Activated CD8-positive, alpha-beta memory T cell treated with anti-CD3 and anti-CD28 coated beads for 24 hours (primary cell): ENCODE results near the gene AP5M1.
"Not testable (repeated sequence)": the region's sequence is repeated elsewhere in the genome, so short reads cannot be mapped to it uniquely, and the experiment has no call there.

Experiments used
- DNase-seq: peaks from one replicate; pipeline ENCODE4 v3.0.0-alpha.2; 2020

Gene AP5M1

DNA sequence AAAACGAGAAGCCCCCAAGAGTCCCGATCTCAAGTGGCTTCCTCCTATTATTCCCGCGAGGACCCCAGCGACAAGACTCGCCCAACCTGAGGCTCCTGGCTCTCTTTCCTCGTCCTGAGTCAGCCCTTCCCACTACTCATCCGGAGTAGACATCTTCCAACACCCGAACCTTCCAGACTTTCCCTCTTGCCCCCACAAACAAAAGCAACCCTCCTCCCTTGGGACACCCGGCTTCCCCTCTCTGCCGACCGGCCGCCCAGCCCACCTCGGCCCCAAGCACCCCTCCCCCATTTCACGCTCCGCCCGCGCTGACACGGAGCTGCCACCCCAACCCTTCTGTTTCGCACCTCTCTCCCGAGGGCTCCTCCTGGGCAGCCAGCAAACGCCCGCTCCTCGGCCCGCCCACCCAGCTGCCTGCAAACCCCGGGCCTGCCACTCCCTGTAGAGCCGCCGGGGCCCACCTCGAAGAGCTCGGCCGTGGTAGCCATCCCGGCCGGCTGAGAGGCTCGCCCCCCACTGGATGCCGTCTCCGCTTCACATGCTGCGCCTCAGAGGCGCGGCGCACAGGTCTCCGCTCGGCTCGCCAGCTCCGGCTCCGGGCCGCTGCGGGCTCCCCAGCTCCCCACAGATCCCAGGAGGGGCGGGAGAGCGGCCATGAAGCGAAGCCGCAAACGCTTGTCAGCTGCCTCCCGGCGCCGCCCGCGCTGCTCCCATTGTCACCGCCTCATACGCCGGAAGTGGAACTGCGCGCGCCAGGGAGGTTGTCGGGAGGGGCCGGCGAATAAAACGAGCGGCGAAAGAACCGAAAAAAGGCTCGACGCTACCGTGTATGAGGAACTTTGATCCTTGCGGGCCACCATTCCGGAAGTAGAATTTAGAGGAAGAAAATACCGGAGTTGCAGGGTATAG lies at the start of gene AP5M1, which contains the start of gene EXOC5:
TSS of gene AP5M1 (plus strand) at position 811 of the 909 bp plus-strand sequence. CDS start 344 bp downstream, outside the sequence.
TSS of gene EXOC5 (minus strand) at position 745 of the 909 bp plus-strand sequence. CDS start at position 488, 257 bp downstream.
- peak; percentile 93 for DNase-seq

DNA sequence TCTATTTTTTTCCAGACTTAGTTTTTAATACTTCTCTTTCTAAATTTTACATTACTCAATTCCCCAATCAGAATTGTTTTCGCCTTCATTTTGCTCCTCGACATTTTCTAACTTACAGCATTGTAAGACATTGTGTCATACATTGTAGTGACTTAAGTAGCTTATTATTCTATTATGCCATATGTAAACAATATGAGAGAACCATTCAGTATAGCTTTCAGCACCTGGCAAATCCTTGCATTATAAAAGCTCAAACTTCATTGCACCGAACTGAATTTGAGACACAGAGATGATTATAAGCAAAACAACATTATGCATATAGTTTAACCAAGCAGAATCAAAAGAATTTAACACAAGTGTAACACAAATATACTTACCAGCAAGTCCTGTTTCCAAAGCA lies 46.8 kb upstream of the AP5M1 start:
- no peak for DNase-seq

- DNase-seq: no peak
Observed at GRCh38 chr14:57227083-57227482, 41.7 kb upstream of the AP5M1 start.

GRCh38 chr14:57228320-57228719 lies 40.5 kb upstream of the AP5M1 start:
- not testable (repeated sequence) for DNase-seq

- no peak for DNase-seq
Observed at GRCh38 chr14:57232006-57232405, 36.8 kb upstream of the AP5M1 start.

- DNase-seq: not testable (repeated sequence)
Observed at GRCh38 chr14:57240115-57240514, 28.7 kb upstream of the AP5M1 start.

DNA sequence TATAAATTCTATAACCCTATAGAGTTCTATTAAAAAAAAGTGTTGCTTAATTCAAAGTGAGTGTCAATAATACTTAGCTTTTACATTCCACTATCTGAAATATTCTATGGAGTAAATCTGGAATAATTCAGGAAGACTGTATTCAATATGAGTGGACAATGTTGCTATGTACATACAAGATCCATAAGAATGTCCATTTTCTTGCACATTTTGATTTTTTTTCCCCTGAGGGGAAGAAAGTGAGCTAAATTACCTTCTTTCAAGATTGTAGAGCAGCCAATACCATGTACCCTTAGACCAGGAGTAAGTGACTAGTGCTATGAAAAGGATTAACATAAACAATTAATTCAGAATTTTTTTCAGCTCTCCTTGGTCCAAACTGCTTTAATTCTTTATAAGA lies 25.5 kb upstream of the AP5M1 start:
- no peak for DNase-seq

- no peak for DNase-seq
Observed at GRCh38 chr14:57244106-57244505, 24.7 kb upstream of the AP5M1 start.

GRCh38 chr14:57245941-57246340 lies 22.8 kb upstream of the AP5M1 start:
- DNase-seq: no peak

DNA sequence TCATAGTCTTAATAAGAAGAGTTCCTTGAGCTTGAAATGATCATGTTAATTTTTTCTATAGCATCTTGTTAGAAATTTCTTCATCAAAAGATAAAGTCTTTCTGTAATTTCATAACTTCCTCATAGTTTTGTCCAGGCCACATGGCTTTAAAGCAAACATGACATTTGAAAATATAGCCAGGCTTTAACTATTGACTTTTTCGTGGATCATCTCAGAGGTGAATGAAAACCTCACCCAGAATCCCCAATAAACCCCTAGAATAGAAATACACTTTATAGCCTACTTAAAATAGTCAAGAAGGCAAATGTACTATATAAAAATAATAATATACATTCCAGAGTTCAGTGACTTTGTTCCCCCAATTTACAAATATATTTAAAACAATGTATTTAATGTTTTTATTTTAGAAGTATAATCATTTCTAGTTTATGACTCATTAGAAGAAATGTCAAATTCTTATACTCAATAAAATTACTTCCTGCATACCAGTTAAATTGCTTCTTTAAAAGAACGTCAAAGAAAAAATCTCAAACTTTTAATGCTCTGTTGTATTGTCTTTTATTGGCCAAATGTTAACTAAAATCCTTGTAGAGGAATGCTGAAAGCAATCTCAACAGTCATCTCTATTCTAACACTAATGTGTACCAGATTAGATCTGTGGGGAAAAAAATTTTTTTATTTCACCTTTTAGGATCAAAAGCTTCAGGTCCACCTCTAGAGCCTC lies 21.7 kb upstream of the AP5M1 start:
- no peak for DNase-seq

GRCh38 chr14:57254884-57255283 lies 13.9 kb upstream of the AP5M1 start:
- DNase-seq: no peak

- not testable (repeated sequence) for DNase-seq
Observed at GRCh38 chr14:57258221-57258620, 10.6 kb upstream of the AP5M1 start.

GRCh38 chr14:57259672-57260071 lies 9.1 kb upstream of the AP5M1 start:
- DNase-seq: no peak

GRCh38 chr14:57261604-57262003 lies 7.2 kb upstream of the AP5M1 start:
- no peak for DNase-seq

DNA sequence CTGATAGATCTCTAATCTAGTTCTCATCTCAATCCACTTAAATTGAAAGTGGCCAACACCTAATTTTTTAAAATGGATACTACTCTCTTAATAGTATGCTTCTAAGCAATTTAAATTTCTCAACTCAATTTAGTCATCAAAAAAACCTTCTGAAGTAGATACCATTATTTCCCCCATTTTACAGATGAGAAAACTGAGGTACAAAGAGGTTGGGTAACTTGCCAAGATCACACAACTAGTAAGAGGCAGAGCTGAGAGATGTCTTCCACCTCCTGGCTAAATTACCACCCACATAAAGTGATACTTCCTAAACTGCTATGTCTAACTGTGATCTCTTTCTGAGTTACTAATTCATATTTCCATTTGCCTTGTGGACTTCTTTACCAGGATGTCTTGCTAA lies 6.7 kb upstream of the AP5M1 start:
- DNase-seq: no peak

DNA sequence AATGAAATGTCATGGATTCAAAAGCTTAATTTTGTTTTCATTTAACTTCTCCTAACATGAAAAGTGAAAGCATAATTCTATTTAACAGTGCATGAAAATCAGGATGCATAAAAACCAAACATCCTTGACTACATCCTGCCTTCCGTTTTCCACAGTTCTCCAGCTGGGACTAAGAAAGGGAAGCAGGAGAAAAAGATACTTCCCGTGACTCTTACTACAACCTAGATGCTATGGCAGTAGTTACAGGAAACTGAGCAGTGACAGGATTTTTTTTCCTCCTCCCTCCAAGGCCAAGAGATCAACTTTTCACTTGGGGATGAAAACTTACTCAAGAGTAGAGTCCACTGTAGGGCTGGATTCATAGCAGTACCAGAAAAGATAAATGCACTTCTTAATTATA lies 2.7 kb upstream of the AP5M1 start:
- no peak for DNase-seq

DNA sequence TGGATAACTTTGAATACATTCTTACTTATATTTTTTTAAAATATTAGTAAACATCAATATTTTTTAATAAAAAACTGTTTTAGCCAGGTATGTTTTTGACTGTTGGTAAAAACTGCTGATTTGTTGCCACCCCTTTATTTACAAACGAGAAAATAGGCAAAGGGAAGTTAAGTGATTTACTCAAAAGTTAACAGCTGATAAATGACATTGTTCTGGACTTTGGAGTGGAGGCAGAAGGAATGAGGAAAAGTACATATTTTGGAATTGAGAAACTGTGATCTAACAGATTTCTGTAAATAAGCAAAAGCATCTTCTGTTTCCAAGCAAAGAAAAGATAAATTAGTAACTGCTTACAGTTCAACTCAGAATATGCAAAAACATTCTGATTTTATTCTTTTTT lies 4.5 kb downstream of the AP5M1 start:
- DNase-seq: no peak

DNA sequence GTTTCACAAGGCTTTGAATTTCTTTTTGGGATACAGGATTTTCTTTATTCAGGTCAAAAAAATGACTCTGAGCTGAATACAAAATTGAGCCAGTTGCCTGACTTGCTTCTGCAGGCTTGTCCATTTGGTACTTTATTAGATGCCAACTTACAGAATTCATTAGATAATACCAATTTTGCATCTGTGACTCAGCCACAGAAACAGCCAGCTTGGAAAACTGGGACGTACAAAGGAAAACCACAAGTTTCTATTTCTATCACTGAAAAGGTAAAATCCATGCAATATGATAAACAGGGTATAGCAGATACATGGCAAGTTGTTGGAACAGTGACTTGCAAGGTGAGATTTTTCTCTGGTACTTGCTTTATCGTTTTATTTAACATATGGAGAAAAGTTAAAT lies 5.8 kb downstream of the AP5M1 start:
- DNase-seq: no peak

DNA sequence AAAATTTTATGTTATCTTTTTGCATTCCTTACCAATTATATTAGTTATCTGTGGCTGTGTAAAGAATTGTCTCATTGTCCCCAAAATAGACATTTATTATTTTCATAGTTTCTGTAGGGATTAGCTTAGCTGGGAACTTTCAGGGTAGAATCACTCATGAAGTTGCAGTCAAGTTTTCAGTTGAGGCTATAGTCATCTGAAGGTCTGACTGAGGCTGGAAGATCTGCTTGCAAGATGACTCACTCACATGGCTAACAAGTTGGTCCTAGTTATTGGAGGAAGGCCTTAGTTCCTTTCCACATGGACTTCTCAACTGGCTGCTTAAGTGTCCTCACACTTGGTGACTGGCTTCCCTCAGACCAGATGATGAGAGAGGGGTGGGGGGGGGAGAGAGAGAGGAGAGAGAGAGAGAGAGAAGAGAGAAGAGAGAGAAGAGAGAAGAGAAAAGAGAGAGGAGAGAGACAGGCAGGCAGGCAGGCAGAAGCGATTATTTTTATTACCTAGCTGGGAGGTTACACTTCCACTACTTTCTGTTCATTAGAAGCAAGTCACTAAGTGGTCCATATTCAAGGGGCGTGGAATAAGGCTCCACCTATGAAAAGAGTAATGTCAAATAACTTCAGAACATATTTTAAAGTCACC lies 6.4 kb downstream of the AP5M1 start:
- DNase-seq: no peak

GRCh38 chr14:57277062-57277461 lies 8.3 kb downstream of the AP5M1 start:
- no peak for DNase-seq

DNA sequence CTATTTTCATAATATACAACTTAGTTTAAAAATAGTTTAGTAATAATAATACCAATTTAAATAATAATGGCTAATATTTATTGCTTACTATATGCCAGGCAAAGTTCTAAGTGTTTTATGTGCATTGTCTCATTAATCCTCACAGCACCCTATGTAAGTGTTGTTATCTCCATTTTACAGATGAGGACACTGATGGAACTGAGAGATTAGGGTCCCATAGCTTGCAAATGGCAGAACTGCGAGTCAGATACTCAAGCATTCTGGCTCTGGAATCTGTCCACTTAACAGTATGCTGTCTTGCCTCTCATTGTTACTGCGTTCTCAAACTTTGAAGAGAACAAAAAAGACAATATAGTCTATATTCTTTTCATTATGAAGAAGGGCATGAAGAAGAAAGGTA lies 19.0 kb downstream of the AP5M1 start:
- no peak for DNase-seq

DNA sequence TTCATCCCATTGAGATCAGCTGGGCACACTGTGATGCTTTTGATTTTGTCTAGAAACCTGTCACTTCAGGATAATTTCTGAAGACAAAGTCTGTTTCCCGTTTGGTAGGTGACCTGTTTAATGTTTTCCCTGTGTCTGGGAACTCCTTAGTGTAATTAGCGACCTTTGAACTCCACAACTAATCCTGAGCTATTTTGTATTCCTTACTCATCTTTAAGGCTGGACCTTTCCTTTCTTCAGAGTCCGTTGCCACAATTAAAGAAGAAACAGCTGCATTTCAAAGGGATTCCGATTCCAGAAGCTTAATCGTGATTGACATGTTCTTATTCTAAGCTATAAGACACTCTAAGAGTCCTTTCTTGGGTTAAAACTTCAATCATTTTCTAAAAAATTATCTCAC lies 22.0 kb downstream of the AP5M1 start:
- no peak for DNase-seq
